ENCODE results near the gene SHANK2.

SHANK2 gene

GRCh38 chr11:71269603-71270511 lies 17.5 kb upstream of the SHANK2 start:
- no peak for DNase-seq (ENCODE audit: low read depth)

- DNase-seq (ENCODE audit: low read depth), result no peak
Measured at GRCh38 chr11:71268706-71269321, 16.4 kb upstream of the SHANK2 start.

- DNase-seq (ENCODE audit: low read depth), result no peak
Measured at GRCh38 chr11:71267807-71268421, 15.5 kb upstream of the SHANK2 start.

- no peak for DNase-seq (ENCODE audit: low read depth)
Measured at GRCh38 chr11:71266114-71266833, 13.9 kb upstream of the SHANK2 start.

- DNase-seq (ENCODE audit: low read depth), result no peak
Measured at GRCh38 chr11:71265559-71266092, 13.2 kb upstream of the SHANK2 start.

GRCh38 chr11:71263386-71263785 lies 11.0 kb upstream of the SHANK2 start:
- no peak for DNase-seq (ENCODE audit: low read depth)

- no peak for DNase-seq (ENCODE audit: low read depth)
Measured at GRCh38 chr11:71255800-71256479, 3.6 kb upstream of the SHANK2 start.

GRCh38 chr11:71255323-71255722 lies 2.9 kb upstream of the SHANK2 start:
- DNase-seq (ENCODE audit: low read depth), result no peak

GRCh38 chr11:71253794-71254193 lies 1.4 kb upstream of the SHANK2 start:
- no peak for DNase-seq (ENCODE audit: low read depth)

- no peak for DNase-seq (ENCODE audit: low read depth)
Measured at GRCh38 chr11:71252770-71253730, 673 bp upstream of the SHANK2 start.

- no peak for DNase-seq (ENCODE audit: low read depth)
Measured at GRCh38 chr11:71251761-71252268, 562 bp downstream of the SHANK2 start.

GRCh38 chr11:71251151-71251721 lies 1.1 kb downstream of the SHANK2 start:
- DNase-seq (ENCODE audit: low read depth), result no peak

GRCh38 chr11:71250523-71251150 lies 1.7 kb downstream of the SHANK2 start:
- DNase-seq (ENCODE audit: low read depth), result no peak

- no peak for DNase-seq (ENCODE audit: low read depth)
Measured at GRCh38 chr11:71249301-71249700, 3.1 kb downstream of the SHANK2 start.

GRCh38 chr11:71248656-71249055 lies 3.7 kb downstream of the SHANK2 start:
- DNase-seq (ENCODE audit: low read depth), result no peak

- no peak for DNase-seq (ENCODE audit: low read depth)
Measured at GRCh38 chr11:71248251-71248570, 4.2 kb downstream of the SHANK2 start.

GRCh38 chr11:71247551-71248250 lies 4.7 kb downstream of the SHANK2 start:
- DNase-seq (ENCODE audit: low read depth), result no peak

GRCh38 chr11:71246559-71246958 lies 5.8 kb downstream of the SHANK2 start:
- no peak for DNase-seq (ENCODE audit: low read depth)

Measured in activated T-cell treated with anti-CD3 and anti-CD28 coated beads for 48 hours (primary cell).